HUES64 (cell line): ENCODE data around the gene CTNNA2.

ENCODE experiments used
- H3K27ac ChIP-seq: 2 replicates; pipeline ENCODE4 v1.7.0; 2013; ENCODE audit warnings: low read depth, low read length, inconsistent platforms
- H3K27me3 ChIP-seq: 2 replicates; pipeline ENCODE4 v1.6.1; 2013; ENCODE audit warnings: mild to moderate bottlenecking, low read length; ENCODE audit not compliant: insufficient read depth
- H3K36me3 ChIP-seq: 2 replicates; pipeline ENCODE4 v1.6.1; 2013; ENCODE audit warnings: mild to moderate bottlenecking, low read length; ENCODE audit not compliant: insufficient read depth
- H3K4me1 ChIP-seq: 2 replicates; pipeline ENCODE4 v1.6.1; 2013; ENCODE audit warnings: mild to moderate bottlenecking, low read length, moderate library complexity; ENCODE audit not compliant: insufficient read depth
- H3K4me3 ChIP-seq: 2 replicates; pipeline ENCODE4 v1.5.1; 2013; ENCODE audit warnings: mild to moderate bottlenecking, low read length, moderate library complexity
- H3K9ac ChIP-seq: 2 replicates; pipeline ENCODE4 v1.6.1; 2013; ENCODE audit warnings: mild to moderate bottlenecking, low read depth, low read length
- H3K9me3 ChIP-seq: 2 replicates; pipeline ENCODE4 v1.6.1; 2013; ENCODE audit warnings: low read depth, low read length; ENCODE audit not compliant: insufficient read depth
- WGBS: fragments of 150-250, 120-280 bp; methylation state at CpG from one replicate; pipeline ENCODE4 v1.1.7; 2013; ENCODE audit warnings: missing lambda C conversion rate; 5-methylcytosine and 5-hydroxymethylcytosine counted together

The CTNNA2 gene

DNA sequence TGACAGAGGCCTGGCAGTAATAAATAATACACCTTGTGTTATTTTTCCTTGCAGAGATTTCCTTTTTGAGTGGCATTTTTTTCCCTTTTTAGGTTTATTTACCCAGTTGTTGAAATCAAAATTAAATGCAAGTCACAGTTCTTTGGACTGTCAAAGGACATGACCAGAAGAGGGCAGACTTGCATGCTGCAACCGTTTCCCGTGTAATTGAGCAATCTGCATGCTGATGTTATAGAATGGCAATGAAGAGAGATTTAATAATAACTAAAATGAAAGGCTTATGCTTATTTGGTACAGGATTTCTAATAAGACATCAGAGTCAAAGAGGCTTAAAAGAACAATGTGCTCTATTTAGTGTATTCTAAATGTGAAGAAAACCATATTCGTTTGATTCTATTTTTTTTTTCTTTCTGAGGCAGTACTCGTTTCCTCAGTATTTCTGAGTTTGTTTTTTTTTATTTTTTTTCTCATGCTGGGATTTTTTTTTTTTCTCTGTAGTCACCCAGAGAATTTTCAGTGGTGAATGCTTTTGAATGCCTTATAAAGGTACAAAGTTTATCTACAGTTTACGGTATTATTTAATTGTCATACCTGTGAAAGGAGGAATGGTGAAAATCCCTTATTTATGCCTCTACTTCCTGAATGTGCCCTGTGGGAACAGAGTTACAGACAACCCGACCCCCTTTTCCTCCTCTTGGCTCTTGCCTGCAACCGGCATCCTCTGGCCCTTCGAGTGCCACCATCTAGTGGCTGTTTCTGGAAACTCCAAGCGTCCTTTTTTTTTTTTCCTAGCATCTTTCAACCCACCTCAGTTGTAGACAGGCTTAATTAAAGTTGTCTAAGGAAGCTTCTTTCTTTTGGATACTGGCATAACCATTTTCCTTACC is 423.2 kb downstream of the CTNNA2 start:
- H3K4me3 ChIP-seq, result peak overlapping the region; percentile 33
- no peak overlapping the region for H3K9ac ChIP-seq
- H3K9me3 ChIP-seq, result no peaks in the 10 kb centered on the region
- H3K36me3 ChIP-seq, result no peaks in the 10 kb centered on the region
- H3K4me1 ChIP-seq, result peaks cover 2% of the 10 kb centered on the region; the same call in 1 of the 2 replicates
- WGBS, result 2% methylated on average over 7 of the region's 9 CpGs
- H3K27me3 ChIP-seq, result no peaks in the 10 kb centered on the region
- no peak overlapping the region for H3K27ac ChIP-seq

DNA sequence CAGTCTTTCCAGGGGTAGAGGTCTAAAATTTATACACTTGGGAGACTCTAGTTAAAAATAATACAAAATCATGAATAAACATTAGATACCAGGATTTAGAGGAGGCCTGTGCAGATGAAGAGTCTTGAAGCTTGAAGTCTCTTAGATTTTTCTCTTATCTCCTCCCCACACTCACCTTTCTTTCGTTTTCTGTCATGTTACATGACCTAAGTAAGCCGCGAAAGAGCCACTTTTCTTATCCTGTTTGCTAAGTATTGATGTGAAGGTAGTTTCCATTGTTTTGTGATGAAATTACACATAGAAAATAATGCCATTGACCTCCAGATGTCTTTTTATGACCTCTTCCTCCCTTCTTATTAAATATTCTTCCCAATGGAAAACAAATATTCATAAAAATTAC is 423.9 kb downstream of the CTNNA2 start:
- no CpG with 5 or more reads among the region's 3 CpGs for WGBS
- H3K9ac ChIP-seq, result no peak overlapping the region

DNA sequence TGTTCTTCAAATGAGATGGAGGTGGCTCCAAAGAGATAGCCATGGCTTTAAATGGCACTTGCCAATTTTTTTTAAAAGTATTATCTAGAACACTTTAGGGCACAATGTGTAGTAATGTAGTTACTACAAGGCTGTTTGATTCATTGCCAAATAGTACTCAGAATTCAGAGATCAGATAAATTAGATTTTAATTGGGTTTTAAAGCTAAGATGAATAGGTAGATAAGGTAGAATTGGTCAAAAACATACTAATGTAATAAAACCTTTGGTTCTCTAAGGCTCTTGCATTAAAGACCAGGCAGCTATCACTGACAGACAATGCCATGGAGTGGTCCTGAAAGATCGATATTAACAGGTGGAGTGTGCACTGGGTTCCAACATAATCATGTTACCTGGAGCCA is 425.8 kb downstream of the CTNNA2 start:
- H3K9ac ChIP-seq, result no peak overlapping the region
- H3K9me3 ChIP-seq, result no peaks in the 10 kb centered on the region
- H3K36me3 ChIP-seq, result no peaks in the 10 kb centered on the region
- no peaks in the 10 kb centered on the region for H3K27me3 ChIP-seq
- no peak overlapping the region for H3K4me3 ChIP-seq
- 88% methylated on average over 1 of the region's 1 CpG for WGBS
- H3K27ac ChIP-seq, result no peak overlapping the region
- H3K4me1 ChIP-seq, result peaks cover 9% of the 10 kb centered on the region; the same call in 1 of the 2 replicates

More for the DNA sequence above, 423.9 kb downstream of the CTNNA2 start:
- no peaks in the 10 kb centered on the region for H3K9me3 ChIP-seq
- H3K27me3 ChIP-seq, result no peaks in the 10 kb centered on the region
- H3K4me1 ChIP-seq, result peaks cover 2% of the 10 kb centered on the region; the same call in 1 of the 2 replicates
- H3K27ac ChIP-seq, result no peak overlapping the region
- H3K4me3 ChIP-seq, result no peak overlapping the region
- no peaks in the 10 kb centered on the region for H3K36me3 ChIP-seq

DNA sequence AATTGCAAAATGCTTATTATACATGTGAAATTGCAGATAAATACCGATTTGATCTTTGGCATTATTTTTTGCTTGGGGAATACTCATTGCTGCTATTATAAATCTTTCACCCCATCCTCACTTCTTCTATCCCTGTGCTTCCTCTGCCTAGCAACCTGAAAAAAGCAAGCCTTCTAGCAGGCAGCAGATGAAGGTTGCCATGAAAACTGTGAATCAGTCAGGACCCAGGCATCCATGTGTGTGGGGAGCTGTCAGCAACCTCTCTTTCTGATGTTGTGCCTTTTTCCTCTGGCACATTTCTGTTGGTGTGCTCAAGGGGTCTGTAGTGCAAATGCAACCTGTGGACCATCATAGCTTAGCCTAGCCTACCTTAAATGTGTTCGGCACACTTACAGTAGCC is 427.5 kb downstream of the CTNNA2 start:
- Histone ChIP-seq H3K4me1 (peaks cover 9% of the 10 kb centered on the region; the same call in 1 of the 2 replicates), H3K4me3 (no peak overlapping the region), H3K27ac (no peak overlapping the region), H3K27me3 (no peaks in the 10 kb centered on the region), H3K9ac (no peak overlapping the region), H3K9me3 (no peaks in the 10 kb centered on the region), H3K36me3 (no peaks in the 10 kb centered on the region)
- WGBS, result 100% methylated on average over 1 of the region's 2 CpGs

DNA sequence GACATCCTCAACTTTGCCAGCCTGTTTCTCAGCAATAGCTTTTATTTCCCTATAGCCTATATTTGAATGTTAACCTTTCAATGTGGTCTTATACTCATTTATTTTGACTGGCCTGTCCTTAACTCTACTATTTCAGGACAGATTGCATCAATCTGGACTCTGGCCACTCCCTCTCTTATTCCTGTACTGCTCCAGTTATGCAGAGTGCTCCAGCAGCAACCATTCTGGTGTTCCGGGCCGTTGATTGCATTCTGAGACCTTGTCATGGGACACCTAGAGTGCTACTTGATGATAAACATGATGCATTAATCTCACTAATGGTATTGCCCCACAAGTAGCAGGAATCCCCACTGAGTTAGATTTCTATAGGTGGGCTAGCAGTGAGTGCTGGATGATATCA is 428.3 kb downstream of the CTNNA2 start:
- H3K27me3 ChIP-seq, result no peaks in the 10 kb centered on the region
- no peak overlapping the region for H3K27ac ChIP-seq
- no peak overlapping the region for H3K4me3 ChIP-seq
- WGBS, result 93% methylated on average over 2 of the region's 2 CpGs
- H3K9ac ChIP-seq, result no peak overlapping the region
- no peaks in the 10 kb centered on the region for H3K9me3 ChIP-seq
- no peaks in the 10 kb centered on the region for H3K36me3 ChIP-seq
- peaks cover 7% of the 10 kb centered on the region; the same call in 1 of the 2 replicates for H3K4me1 ChIP-seq

DNA sequence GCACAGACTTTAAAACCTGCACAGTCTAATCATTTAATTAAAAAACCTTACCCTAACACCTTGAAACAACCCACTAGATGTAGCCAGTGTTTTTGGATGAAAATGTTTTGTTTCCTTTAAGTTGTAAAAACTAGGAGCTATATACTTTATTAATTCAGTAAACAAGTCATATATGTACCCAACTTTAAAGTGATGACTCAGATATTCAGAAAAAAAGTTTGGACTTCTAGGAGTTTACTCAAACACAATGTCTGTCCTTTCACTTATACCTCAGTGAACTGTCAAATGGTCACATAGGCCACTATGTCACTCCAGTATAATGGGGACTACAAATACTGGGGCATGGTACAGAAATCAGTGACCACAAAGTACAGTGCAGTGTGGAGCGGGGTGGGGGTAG is 431.4 kb downstream of the CTNNA2 start:
- peaks cover 7% of the 10 kb centered on the region; the same call in 1 of the 2 replicates for H3K4me1 ChIP-seq
- no peak overlapping the region for H3K4me3 ChIP-seq
- no peak overlapping the region for H3K9ac ChIP-seq
- H3K36me3 ChIP-seq, result no peaks in the 10 kb centered on the region
- H3K27me3 ChIP-seq, result no peaks in the 10 kb centered on the region
- no peaks in the 10 kb centered on the region for H3K9me3 ChIP-seq
- 100% methylated on average over 1 of the region's 1 CpG for WGBS
- H3K27ac ChIP-seq, result no peak overlapping the region

DNA sequence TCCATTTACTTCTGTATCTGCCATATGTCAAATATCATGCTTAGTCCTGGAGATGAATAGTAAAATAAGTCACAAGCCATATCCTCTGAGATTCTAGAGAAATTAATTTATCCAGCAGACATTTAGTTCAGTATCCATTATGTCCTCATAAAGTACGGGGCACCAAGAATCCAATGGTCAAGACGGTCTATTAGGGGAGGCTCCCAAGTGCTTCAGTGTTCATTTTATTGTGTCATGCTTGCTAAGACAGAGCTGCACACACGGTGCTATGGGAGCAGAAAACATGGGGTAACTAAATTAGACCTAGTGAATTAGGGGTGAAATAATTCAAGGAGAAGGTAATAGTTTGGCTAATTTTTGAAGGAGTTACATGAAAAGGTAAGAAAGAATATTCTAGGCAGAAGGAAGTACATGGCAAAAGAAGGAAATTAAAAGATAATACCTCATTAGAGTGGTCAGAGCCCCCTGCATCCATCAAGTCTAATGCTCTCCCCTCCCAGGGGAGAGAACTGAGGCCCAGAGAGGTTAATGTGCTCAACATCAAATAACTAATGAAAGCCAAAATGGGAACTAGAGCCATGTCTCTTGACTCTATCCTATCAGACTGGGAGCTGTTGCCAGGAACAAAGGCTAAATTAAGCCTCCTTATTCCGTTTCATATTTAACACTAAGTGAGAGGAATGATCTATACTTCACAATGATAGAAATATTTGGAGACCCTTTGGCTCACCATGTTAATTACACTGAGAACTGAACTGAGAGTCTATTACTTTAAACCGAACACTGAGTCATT is 433.0 kb downstream of the CTNNA2 start:
- no peaks in the 10 kb centered on the region for H3K9me3 ChIP-seq
- no peaks in the 10 kb centered on the region for H3K36me3 ChIP-seq
- H3K4me3 ChIP-seq, result no peak overlapping the region
- 89% methylated on average over 4 of the region's 5 CpGs for WGBS
- peaks cover 7% of the 10 kb centered on the region; the same call in 1 of the 2 replicates for H3K4me1 ChIP-seq
- no peak overlapping the region for H3K9ac ChIP-seq
- no peak overlapping the region for H3K27ac ChIP-seq
- no peaks in the 10 kb centered on the region for H3K27me3 ChIP-seq

DNA sequence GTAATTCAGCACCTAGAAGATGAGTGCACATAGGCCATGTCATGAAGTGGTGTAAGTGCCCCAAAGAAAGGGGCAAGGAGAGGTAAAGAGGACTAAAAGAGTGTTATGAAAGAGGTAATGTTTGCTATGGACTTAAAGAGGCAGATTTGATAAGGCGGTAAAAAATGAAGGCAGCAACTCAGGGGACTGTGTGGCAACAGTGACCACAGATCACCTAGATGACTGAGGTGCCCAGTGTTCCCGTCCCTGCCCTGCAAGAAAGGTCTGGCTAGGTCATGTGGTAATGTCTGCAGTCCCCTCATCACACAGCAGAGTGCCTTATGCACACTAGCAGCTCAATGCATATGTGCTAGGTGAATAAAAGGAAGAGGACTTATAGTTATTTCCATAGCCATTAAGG is 434.9 kb downstream of the CTNNA2 start:
- H3K27ac ChIP-seq, result no peak overlapping the region
- H3K9me3 ChIP-seq, result no peaks in the 10 kb centered on the region
- H3K36me3 ChIP-seq, result no peaks in the 10 kb centered on the region
- H3K27me3 ChIP-seq, result no peaks in the 10 kb centered on the region
- H3K9ac ChIP-seq, result no peak overlapping the region
- H3K4me1 ChIP-seq, result peaks cover 7% of the 10 kb centered on the region; the same call in 1 of the 2 replicates
- H3K4me3 ChIP-seq, result no peak overlapping the region
- 95% methylated on average over 2 of the region's 2 CpGs for WGBS

DNA sequence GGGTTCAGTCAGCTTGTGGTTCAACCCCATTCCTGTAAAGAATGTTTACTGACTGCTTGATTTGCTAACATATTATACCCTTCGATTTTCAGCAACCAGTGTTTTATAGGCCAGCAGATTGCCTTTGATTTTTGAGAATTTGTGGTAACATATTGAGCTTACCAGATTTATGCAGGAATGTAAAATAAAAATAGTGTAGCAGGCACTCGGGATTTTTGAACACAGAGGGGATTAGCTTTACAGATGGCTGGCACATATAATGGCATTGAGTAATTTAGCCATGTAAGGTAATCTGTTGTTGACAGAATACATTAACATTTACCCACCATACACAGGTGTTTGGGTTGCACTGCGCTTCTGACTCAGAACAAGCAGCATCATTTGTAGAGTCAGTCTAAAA is 437.7 kb downstream of the CTNNA2 start:
- H3K27ac ChIP-seq, result no peak overlapping the region
- H3K9me3 ChIP-seq, result no peaks in the 10 kb centered on the region
- H3K27me3 ChIP-seq, result no peaks in the 10 kb centered on the region
- no peaks in the 10 kb centered on the region for H3K36me3 ChIP-seq
- no peaks in the 10 kb centered on the region; the same call in 1 of the 2 replicates for H3K4me1 ChIP-seq
- no peak overlapping the region for H3K4me3 ChIP-seq
- 95% methylated on average over 3 of the region's 3 CpGs for WGBS
- no peak overlapping the region for H3K9ac ChIP-seq

DNA sequence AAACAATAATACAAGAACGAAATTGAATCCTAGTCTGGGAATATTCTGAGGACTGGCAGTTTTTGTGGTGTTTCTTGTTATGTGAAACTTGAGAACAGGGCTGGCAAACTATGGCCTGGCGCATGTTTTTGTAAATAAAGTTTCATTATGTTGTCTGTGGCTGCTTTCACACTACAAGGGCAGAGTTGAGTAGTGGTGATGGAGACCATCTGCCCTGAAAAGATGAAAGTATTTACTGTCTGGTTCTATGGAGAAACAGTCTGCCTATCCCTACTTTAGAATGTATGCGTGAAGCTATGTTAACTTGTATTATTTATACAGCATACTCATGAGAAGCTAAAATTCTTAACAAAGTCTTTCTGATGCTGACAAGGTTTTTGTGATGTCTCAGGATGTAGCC is 439.8 kb downstream of the CTNNA2 start:
- H3K27ac ChIP-seq, result no peak overlapping the region
- no peak overlapping the region for H3K9ac ChIP-seq
- H3K4me1 ChIP-seq, result no peaks in the 10 kb centered on the region; the same call in 1 of the 2 replicates
- no peaks in the 10 kb centered on the region for H3K27me3 ChIP-seq
- H3K36me3 ChIP-seq, result no peaks in the 10 kb centered on the region
- H3K4me3 ChIP-seq, result no peak overlapping the region
- WGBS, result 98% methylated on average over 2 of the region's 3 CpGs
- H3K9me3 ChIP-seq, result no peaks in the 10 kb centered on the region

DNA sequence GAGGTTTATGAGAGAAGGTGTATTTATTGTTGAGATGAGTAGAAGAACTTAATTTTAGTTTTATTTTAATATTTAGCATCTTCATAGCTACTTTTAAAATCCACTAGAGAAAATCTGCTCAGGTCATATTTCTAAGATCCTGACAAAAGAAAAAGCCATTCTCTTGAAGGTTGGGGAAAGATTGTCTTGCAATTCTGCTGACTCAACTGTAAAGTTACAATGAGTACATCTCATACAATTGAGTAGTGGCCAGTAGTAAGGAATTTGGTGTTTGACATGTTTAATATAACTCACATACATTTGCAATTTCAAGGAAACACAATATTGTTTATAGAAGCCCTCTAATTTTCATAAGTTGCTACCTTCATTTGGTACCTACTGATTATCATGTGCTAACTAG is 447.2 kb downstream of the CTNNA2 start:
- Histone ChIP-seq H3K4me1 (no peaks in the 10 kb centered on the region; the same call in 1 of the 2 replicates), H3K9ac (no peak overlapping the region), H3K4me3 (no peak overlapping the region), H3K27ac (no peak overlapping the region), H3K36me3 (no peaks in the 10 kb centered on the region), H3K9me3 (no peaks in the 10 kb centered on the region), H3K27me3 (no peaks in the 10 kb centered on the region)
